Measurements from ENCODE around the gene TMEM232.

- no peak for TF ChIP-seq CTCF (optimal IDR thresholded peaks at IDR 0.05 in 1 of 3, IDR thresholded peaks at IDR 0.05 in 1 of 3, conservative IDR thresholded peaks at IDR 0.05 in 1 of 3; ENCODE audit: extremely low read depth in 1 of 3, insufficient read depth in 2 of 3, low read length in 3 of 3)
- no peak for TF ChIP-seq EZH2 (IDR thresholded peaks at IDR 0.05; ENCODE audit: low read length)
Measured at GRCh38 chr5:110630350-110630749, 96.1 kb downstream of the TMEM232 start.

Measured in keratinocyte (primary cell).